Activated CD4-positive, alpha-beta T cell treated with anti-CD3 and anti-CD28 coated beads, Interleukin-2, amount 50 U/mL, for 48 hours (primary cell): ENCODE results near the gene AHCYL2.
"Not testable (repeated sequence)": the region's sequence is repeated elsewhere in the genome, so short reads cannot be mapped to it uniquely, and the experiment has no call there.

Experiments used
- DNase-seq, 2 experiments: peaks; one replicate each; pipeline ENCODE4 v3.0.0-alpha.2; 2020

The AHCYL2 gene

DNA sequence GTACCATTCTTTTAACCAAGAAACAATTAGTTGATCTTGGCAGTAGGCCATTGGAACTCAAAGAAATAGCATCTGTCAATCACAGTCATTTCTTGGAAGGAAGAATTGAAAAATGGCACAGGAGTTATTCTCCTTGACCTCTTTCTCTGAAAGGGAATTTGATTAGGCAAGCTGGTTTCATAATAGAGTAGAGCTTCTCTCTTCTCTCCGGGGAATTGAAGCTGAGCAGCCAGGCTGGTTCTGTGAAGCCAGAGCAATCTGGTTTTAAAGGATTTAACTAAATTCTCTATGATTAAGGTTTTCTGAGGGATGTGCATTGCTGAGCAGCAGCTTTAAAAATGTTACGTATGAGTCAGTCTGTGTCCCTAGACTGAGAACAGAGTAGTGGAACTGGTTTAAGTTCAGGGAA, 70.2 kb downstream of the AHCYL2 start:
- no peak for DNase-seq

DNA sequence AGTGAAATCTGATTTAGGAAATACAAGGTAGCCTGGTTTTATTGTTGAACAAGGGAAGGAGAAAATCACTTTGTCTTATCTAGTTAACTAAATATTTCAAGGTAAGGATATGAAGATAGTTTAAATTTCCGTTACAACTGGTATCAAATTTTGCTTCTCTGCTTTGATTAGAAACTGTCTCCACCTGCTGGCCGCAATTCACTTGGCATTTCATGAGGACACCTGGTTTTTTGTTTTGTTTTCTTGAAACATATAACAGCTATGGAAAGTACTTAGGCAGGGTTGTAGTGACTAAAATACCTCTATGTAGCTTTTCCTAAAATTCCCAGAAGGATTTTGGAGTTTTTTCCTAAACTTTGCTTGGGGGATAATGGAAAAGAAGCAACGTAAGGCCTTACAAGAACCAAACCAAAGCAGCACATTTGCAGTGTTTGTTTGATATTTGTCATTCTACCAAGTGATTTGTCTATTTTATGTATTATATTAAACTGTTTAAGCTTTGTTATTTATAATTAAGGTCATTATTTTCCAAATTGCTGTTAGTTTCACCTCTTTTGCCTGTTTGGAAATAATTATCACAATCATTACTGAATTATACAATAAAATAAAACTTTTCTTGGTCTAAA, 73.6 kb downstream of the AHCYL2 start:
- DNase-seq, result peak; percentile 60 to 64

DNA sequence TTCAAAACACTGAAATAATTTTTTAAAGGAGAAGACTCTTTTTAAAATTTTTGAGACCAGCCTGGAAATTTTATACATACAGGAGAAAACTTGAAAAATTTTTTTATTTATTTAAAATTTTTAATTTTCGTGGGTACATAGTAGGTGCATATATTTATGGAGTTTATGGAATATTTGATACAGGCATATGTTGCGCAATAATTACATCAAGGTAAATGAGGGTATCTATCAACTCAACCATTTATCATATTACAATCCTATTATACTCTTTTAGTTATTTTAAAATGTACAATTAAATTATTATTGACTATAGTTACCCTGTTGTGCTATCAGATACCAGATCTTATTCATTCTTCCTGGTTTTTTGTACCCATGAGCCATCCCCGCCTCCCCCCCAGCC, 75.1 kb downstream of the AHCYL2 start:
- no peak for DNase-seq

DNA sequence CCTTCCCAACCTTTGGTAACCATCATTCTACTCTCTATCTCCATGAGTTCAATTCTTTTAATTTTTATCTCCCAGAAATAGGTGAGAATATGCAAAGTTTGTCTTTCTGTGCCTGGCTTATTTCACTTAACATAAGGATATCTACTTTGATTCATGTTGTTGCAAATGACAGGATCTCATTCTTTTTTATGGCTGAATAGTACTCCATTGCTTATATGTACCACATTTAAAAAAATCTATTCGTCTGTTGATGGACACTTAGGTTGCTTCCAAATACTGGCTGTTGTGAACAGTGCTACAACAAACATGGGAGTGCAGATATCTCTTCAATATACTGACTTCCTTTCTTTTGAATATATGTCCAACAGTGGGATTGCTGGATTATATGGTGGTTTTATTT, 75.5 kb downstream of the AHCYL2 start:
- not testable (repeated sequence) for DNase-seq

DNA sequence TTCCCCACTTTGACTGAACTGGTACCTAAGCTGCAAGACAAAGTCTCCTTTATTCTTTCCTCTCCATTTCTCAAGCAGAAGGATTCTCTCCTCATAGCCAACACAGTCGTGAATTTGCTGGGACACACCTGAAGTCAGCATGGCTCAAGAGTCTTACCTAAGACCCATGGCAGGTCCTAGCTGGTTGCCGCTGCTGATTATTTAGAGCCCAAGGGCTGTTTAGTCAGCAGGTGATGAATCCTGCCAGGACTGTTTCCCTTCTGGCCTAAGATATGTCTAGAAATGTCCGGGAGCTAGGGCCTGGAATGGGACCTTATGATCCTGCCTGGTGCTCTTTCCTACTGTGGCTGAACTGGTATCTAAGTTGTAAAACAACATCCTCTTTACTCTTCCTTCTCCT, 82.8 kb downstream of the AHCYL2 start:
- DNase-seq, result no peak

DNA sequence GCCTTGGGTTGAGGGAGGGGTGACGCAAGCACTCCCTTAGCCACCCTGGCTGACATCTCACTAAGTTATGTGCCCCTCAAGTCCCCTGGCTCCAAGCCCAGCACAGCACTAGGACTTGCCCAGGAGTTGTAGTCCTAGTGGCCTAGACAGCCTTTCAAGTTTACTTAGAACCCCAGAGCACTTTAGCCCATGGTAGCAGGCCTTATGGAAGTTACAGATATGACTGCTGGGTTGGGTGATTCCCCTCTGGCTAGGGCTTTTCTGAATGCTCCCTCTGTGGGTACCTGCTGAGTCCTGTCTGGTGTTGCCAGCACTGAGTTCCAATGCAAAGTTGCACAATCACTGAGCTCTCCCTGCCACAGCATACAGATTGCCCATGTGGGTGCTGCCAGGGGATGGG, 83.2 kb downstream of the AHCYL2 start:
- DNase-seq, result no peak

DNA sequence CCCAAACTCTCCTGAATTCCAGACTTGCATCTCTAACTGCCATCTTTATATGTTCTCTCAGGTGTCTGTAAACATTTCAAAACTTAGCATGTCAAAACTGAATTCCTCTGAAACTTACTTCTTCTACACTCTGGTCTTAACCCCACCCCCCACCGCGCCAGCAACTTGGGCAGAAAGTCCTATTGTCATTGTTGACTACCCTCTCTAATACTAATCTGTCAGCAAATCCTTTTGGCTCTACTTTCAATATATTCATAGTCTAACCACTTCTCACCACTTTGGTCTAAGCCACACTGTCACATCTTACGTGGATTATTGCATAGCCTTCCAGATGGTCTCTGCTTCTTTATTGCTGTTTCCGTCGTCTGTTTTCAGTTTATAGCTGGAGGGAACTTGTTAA, 86.6 kb downstream of the AHCYL2 start:
- no peak for DNase-seq

DNA sequence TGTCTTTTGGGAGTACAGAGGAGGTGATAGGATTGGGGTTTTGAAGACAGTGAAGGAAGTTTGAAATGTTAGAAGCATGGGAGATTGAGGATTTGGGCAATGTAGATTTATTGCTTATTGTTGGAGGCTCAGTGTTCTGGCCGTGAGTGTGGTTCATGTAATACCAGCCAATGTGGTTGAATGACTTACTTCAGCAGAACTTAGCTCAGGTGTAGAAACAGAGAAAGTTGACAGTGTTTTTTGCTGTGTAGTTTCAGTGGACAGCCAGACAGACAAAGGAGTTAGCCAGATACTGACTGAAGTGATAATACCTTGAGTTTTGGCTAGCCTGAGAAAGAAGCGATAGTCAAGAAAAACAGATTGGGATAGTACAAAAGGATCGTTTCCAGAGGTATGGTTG, 88.5 kb downstream of the AHCYL2 start:
- DNase-seq, result no peak

DNA sequence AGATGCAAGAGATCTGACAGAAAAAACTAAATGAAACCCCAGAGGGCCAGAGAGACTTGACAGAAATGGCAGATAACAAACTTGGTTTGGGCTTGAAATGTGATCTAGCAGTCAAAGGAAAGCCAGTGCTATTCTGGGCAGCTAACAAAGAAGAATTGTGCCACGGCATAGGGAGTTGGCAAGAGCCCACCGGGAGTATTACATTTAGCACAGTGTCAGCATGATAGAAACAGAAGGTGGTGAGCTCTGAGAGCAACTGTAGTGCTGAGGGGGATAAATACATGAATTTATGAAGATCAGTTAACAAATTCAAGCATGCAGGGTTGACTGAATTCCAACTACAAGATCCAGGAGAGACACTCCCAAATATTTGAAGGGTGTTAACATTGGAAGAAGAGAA, 91.1 kb downstream of the AHCYL2 start:
- DNase-seq, result no peak

DNA sequence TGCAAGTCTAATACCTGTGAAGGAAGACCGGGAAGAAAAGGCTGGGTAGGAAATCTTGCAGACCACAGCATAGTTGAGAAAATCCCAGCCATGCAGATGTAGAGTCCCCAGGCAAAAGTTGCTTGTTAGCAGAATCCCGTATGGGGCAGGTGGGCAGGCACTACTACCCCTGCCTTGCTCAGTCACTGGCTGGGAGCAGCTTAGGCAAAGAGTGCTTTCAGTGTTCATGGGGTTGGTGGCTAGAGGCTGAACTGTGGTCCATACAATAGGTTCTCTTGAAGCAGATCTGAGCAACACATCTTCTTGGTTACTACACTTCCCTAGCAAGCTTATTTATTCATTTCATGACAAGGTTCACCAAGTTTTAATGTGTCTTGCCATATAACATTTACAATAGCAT, 92.6 kb downstream of the AHCYL2 start:
- DNase-seq, result no peak

DNA sequence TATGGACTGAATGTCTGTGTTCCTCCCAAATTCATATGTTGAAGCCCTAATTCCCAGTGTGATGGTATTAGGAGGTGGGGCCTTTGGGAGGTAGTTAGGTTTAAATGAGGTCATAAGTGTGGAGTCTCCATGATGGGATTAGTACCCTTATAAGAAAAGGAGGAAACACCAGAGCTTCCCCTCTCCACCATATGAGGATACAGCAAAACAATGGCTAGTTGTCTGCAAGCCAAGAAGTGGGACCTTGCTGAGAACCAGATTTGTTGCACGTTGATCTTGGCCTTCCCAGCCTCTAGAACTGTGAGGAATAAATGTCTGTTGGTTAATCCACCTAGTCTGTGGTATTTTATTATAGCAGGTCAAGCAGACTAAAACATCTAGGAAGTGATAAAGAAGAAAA, 102.2 kb downstream of the AHCYL2 start:
- DNase-seq, result no peak

DNA sequence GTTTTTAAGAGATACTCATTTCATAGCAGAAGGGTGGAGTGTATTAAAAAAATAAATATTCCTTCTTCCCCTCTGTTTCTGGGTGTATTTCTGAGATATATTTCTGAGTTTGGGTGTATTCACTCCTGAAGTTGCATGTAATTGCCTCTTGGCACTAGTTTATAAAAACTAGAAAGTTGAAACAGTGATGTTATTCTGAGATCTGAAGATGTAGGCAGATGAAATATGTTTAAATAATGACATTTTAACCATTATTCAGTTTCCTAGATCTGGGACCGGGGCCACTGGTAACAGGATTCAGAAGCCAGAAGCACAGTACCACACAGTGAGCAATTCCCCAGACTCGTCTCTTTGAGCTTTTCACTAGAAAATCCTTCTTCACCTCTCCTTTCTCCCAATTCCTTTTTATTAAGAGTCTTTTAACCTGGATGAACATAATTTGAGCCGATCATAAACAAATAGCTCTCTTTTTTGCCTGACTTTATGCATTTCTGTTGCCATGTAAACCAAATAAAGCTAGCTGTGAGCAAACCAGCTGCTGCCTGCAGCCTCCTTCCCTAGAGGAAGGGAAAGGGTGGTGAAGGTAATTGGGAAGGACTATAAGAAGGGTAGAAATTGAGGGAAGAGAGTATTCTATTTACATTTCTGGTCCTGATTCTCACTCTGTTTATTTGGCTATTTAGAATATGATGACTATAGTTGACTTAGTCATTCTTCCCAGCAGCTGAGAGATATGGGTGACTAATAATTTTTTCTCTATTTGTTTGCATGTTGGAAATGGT, 107.6 kb downstream of the AHCYL2 start:
- DNase-seq, result no peak

DNA sequence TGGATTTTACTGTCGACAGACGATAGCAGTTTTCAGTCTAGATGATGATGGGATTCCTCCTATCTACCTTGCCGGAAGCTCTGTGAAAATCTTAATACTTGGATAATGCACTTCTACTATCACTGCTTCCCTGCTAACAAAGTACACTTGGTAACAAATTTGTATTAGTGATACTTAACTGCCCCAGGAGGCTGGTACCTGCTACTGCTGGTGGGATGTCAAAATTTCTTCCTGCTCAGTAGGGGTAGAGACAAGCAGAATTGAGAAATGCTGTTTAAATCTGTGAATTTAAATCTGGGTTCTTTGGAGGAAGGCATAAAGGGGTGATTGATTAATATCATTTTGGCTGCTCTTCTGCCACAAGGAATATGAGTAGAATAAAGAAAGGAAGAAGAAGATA, 109.6 kb downstream of the AHCYL2 start:
- DNase-seq, result no peak

DNA sequence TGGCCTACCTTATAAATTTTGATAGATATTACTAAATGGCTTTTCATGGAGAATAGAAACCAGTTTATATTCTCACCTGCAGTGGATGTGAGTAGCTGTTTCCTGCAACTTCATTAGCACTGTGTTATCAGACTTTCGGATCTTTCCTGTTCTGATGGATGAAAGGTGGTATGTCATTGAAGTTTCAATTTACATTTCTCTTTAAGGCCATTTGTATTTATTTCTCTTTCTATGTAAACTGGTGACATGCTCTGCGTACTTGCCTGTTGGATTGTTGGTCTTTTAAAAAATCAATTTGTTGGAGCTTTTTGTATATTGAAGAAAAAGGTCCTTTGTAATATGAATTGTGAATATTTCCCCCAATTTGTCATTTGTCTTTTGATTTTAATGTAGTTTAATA, 113.6 kb downstream of the AHCYL2 start:
- no peak for DNase-seq

DNA sequence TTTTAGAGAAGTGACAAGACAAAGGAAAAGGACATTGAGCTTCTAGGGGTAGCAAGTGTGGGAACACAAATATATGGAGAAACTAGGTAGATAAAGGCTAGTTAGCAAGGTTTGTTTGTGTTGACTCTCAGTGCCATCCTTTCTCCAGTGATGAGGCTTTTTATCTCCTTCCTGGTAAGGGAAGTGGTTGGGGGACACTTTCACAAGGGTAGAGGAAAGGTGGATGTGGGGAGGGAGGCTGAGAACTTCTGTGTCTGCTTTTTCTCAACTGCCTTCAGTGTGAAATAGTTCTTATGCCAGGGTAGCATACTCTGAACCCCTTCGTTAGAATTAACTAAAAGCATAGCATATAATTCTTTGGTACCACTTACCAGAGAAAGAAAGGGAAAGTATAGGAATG, 116.4 kb downstream of the AHCYL2 start:
- no peak for DNase-seq

DNA sequence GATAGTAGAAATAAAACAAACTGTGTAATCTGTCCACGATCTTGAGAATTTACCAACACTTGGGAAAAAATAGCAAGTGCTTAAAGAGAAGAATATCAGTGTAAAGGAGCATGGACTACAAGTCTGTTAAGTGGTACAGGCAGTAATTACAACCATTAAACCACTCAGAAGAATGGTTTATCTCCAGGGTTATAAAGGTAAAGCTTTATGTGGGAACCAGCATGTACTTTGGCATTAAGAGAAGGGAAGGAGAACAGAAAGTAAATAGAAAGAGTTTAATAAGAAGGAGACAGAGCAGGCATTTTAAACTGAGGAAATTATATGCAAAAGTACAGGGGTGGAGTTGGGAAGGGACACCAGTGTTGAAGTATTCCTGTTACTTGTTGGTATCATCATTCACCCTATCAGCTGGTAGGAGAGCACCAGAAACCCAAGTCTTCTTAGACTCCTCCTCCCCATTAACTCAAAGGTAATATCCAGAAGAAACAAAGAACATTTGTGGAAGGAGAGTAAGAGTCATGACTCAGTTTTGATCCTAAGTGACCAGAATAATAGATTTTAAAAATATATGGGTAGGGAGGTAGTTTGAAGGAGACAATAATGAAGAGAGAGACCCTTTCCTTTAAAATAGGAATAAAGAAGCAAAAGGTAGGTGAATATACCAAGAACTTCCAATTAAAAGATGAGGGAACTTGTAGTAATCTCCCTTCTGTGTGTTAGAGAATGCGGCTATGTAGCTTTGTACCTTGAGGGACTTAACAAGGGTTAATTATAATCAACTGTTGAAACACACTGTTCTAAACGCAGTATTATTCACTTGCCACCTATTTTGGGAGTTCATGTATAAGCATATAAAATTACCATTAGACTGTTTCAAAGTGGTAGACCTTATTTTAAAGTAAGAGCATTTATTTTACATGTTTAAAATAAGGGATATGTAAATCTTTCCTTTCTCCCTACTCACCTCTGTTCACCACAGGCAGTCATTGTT, 117.3 kb downstream of the AHCYL2 start:
- DNase-seq, result no peak

DNA sequence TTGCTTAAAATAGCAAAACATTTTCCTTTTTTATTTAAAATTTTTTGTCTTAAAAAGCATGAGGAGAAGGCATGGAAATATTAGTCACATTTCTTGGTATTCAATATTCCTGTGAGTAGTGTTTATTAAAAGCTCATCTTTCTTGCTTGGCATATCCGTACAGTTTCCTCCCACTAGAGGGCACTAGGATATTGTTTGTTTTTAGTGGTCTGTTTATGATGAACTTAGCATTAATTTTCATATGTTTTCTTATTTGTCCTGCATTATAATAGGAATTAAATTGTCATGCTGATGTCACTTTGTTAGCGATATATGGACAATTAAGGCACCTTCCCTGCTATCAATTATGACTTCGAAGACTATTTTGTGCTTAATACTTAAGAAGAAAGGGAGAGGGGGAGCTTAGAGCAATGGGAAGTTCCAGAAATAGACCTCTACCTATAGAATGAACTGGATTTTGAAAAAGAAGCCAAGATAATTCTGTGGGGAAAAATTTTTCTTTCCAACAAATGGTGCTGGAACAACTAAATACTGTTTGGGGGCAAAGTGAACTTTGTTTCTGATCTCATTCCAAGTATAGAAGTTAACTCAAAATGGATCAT, 118.4 kb downstream of the AHCYL2 start:
- no peak for DNase-seq

DNA sequence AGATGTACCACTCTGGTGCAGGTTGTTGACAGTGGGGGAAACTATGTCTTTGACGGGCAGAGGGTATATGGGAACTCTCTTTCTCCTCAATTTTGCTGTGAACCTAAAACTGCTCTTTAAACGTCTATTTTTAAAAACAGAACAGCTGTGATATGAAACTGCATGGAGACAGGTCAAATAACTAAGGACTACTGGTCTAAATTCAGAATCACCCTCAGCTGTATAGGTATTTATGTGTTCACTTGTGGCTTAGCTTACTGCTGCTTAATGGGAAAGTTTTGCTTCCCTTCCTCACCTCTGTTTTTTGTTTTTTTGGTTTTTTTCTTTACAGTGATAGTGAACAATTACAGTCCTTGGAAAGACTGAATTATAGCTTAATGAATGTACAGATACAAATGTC, 122.5 kb downstream of the AHCYL2 start:
- DNase-seq, result no peak

DNA sequence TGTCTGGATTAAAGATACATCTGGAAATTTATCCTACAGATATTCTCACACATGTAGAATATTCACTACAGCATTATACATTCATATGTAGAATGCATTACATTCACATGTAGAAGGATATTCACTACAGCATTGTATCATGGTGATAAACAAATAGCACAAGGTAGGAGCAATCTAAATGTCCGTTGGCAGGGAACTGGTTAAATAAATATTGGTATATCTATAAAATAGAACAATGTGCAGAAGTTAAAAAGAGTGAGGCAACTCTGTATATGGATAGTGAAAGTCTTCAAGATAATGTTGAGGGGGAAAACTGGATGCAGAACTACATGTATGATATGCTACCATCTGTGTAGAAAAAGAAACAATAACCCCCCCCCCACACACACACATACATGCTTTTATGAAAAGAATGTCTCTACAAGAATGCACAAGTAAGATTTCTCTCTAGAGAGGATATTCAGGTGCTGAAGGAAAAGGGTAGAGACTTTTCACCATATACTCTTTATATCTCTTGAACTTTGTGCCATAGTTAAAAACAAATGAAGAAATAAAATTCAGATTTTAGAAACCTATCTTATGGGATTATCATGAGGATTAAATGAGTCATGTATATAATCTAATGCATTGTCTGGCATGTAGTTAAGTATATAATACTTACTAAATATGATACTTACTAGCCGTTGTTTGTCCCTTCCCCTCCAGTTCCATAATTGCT, 123.4 kb downstream of the AHCYL2 start:
- DNase-seq, result no peak

DNA sequence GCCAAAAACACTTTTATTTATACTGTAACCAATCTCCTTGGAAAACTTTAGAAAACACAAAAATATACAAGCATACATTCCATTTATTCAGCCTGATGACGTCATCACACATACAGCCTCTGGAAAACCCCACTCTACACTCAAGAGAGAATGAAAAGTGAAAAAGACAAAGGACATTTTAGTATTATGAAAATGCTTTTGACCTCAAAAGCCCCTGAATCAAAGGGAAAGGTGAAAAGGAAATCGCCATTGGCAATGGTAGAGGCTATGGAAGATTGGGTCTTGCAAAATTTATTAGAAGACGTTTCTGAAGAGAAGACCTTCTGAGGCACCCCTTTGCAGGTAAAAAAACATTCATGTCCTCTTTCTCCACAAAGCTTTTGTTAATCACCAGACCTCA, 126.5 kb downstream of the AHCYL2 start:
- DNase-seq, result no peak

DNA sequence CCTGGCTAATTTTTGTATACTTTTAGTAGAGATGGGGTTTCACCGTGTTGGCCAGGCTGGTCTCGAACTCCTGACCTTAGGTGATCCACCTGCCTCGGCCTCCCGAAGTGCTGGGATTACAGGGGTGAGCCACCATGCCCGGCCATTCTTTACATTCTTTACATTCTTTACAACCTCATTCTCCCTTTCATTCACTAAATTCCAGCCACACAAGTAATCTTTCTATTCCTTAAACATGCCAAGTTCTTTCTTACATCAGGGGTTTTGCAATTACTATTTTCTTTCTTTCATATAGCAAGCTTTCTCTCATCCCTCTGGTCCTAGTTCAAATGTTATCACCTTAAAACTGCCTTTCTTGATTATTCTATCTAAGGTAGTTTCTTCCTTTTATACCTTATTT, 128.3 kb downstream of the AHCYL2 start:
- DNase-seq, result not testable (repeated sequence)

DNA sequence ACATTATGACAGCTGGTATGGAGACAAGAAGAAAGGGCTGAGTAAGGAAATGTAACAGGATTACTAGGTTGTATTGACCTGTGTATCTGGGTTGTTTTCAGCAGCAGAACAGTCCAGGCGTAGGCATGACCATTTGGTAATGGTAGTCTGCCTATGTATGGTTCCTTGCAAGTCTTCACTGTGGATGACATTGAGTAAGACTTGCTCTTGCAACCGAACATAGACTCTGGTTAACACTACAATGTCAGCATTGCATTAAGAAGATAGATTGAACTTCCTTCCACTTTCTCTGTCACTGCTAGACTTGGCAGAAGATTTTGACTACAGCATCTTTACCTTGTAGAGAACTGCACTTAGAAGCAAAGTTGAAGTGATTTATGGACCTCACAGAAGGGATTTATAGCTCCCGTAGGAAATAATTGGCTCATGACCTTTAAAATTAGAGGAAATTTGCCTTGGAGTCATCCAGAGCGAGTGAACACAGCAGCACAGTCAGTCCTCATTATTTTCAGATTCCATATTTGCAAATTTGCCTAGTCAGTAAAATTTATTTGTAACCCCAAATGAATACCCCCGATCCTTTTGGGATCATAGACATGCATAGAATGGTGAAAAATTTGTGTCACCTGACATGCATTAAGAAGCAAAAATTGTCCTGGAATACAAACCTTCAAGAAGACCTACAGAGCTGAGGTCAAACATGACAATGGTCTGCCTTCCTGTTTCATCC, 129.8 kb downstream of the AHCYL2 start:
- no peak for DNase-seq
